KBM-7 (cell line): ENCODE data around the gene DEFB129.
A peak's percentile ranks its signal among the peaks of the same experiment; 100 is the strongest.
"Not testable (repeated sequence)": the region's sequence is repeated elsewhere in the genome, so short reads cannot be mapped to it uniquely, and the experiment has no call there.

Experiments used
- DNase-seq: peaks from one replicate; pipeline ENCODE4 v3.0.0-alpha.2; 2015
- in situ Hi-C: fragments of 300-500 bp; cut with MboI; formaldehyde crosslinking; loops from 2 replicates; pipeline ENCODE4 v1.14.3; 2020; ENCODE audit warnings: low sequenced_read_pairs, low pct_unique_long_range_greater_than_20kb, mixed read lengths

DEFB129 gene

DNA sequence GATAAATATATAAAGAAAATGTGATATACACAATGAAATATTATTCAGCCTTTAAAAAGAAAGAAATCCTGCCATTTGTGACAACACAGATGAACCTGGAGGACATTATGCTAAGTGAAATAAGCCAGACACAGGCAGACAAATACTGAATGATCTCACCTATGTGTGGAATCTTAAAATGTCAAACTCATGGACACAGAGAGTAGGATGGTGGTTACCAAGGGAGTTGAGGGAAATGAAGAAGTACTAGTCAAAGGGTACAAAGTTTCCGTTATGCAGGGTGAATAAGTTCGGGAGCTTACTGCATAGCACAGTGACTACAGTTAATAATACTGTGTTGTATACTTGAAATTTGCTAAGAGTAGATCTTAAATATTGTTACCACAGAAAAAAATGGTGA, 15.8 kb downstream of the DEFB129 start:
- in situ Hi-C loops = no loop called here
- no peak for DNase-seq

DNA sequence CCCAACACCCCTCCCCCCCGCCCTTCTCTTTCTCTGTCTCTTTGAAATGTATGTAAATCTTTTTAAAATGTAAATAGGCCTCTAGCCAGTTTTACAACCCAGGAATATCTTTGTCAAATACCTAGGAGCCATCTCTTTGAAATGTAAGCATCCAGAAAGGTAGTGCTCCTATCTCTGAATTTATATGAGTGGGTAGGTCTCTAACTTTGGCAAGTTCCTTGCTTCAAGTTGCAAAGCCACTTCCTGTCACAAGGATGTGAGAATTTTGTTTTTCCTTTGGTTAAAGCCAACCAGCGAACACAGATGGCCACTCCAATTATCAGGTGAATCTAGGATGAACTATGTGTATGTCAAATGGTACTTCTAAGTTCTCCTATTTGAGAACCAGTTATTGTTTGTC, 24.3 kb downstream of the DEFB129 start:
- in situ Hi-C loops = no loop called here
- DNase-seq = peak; percentile 37

DNA sequence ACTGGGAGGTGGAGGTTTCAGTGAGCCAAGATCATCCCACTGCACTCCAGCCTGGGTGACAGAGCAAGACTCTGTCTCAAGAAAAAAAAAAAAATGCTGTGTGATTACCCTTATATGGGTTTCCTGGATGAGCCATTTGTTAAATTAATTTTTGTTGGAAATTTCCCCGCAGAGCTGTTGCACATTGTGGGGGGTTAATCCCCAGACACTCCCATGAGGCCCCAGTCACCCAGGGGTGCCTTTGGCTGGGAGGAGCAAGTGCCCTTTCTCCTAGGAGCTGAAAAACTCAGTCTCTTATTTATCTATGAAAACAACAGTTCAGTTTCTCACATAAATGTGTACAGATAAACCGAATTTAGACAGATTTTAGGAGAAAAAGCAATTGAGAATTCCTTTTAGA, 25.7 kb downstream of the DEFB129 start:
- in situ Hi-C loops = no loop called here
- no peak for DNase-seq

DNA sequence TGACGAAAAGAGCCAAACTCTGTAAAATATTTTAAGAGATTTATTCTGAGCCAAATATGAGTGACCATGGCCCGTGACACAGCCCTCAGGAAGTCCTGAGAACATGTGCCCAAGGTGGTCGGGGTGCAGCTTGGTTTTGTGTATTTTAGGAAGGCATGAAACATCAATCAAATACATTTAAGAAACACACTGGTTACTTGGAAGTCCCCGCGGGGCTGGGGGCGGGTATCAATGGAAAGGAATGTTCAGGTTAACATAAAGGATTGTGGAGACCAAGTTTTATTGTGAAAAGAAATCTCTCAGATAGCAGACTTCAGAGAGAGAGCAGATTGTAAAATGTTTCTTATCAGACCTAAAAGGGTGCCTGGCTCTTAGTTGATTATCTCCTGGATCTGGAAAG, 26.4 kb downstream of the DEFB129 start:
- DNase-seq, in situ Hi-C loops: not testable (repeated sequence)

DNA sequence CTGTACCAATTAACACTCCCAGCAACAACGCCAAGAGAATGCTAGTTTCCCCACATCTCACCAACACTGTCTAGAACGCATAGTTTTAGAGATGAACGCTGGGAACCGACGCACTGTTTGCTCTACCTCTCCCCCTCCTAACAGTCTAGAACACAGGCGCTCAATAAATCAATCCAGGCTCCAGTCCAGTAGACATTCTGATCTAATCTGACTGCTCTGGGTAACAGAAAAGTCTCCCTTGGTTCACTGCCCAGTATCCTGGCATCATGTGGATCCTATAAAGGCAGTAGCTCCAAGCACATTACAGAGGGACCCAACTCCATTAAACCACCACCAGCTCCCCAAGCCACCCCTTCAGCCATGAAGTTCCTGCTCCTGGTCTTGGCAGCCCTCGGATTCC, 30.4 kb downstream of the DEFB129 start, which contains the start of gene DEFB132:
DEFB132 (plus strand) TSS at position 306 of the 400 bp plus-strand sequence; CDS start at position 361, 55 bp downstream.
- no peak for DNase-seq
- in situ Hi-C loops = no loop called here

DNA sequence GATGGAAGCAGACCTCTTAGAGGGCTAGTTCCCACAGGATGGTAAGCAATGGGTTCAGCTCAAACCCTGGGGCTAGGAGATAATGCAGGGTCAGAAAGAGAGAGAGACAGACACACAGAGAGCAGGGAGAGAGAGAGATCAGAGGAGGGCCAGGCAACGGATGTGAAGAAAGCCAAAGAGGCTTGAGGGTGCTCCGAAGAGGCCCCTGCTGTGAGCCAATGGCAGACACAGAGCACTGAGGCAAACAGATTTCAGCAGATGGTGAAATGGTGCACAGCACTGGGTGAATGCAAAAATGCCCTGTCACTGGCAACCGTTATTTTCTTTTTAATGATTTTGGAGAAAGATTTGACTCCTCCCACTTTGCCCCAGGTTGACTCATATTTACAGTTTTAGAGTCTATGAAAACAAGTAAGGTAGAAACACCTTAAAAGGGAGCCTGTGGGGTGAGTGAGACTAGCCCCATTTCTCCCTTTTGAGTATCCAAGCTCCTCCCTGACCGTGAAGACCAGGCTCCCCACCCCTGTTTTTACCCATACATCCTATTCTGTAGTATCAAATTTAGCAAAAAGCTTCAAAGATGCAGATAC, 31.3 kb downstream of the DEFB129 start:
- DNase-seq = no peak
- in situ Hi-C loops = no loop called here

DNA sequence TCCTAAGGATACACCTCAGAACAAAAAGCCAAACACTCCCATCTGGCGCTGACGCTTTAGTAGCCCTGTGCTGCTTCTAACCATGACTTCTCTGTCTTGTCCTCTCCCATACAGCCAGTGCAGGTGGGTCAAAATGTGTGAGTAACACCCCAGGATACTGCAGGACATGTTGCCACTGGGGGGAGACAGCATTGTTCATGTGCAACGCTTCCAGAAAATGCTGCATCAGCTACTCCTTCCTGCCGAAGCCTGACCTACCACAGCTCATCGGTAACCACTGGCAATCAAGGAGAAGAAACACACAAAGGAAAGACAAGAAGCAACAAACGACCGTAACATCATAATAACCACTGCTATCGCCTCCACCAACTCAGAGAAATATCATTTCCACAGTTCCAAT, 31.9 kb downstream of the DEFB129 start:
- DNase-seq = peak; percentile 47
- in situ Hi-C loops = no loop called here

DNA sequence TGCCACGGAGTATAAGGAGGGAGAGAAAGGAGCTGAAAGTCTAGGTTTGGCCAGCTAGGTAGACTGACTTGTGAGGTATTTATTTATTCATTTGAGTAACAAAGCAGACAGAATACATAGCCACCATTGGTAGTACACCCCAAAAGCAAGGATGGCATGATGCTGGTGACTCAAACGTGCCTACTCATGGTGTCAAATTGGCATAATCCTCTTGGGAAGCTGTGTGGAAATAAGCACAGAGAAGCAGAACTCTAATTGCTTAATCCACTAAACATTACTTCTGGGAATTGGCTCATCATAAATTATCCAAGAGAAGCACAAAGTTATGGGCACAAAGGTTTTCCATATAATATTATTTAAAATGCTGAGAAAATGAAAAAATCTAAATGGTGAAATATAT, 32.9 kb downstream of the DEFB129 start:
- in situ Hi-C loops = no loop called here
- DNase-seq = no peak

DNA sequence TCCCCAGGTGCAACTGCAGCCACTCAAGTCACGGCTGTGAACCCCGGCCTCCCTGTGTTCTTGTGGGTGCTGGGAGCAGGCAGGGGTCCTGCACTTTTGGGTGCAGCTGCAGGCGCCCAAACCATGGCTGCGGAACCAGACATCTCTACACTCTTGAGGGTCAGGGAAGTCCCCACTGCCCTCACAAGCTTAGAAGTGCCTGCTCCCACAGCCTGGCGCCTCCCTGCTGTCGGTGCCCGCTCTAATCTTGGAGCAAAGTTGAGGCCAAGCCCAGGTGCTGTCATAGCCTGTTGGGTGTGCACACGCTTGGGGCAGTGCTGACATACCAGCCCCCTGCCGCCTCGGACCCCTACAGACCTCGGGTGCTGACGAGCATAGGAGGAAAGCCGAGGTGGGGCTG, 36.6 kb downstream of the DEFB129 start:
- no peak for DNase-seq
- in situ Hi-C loops = no loop called here

DNA sequence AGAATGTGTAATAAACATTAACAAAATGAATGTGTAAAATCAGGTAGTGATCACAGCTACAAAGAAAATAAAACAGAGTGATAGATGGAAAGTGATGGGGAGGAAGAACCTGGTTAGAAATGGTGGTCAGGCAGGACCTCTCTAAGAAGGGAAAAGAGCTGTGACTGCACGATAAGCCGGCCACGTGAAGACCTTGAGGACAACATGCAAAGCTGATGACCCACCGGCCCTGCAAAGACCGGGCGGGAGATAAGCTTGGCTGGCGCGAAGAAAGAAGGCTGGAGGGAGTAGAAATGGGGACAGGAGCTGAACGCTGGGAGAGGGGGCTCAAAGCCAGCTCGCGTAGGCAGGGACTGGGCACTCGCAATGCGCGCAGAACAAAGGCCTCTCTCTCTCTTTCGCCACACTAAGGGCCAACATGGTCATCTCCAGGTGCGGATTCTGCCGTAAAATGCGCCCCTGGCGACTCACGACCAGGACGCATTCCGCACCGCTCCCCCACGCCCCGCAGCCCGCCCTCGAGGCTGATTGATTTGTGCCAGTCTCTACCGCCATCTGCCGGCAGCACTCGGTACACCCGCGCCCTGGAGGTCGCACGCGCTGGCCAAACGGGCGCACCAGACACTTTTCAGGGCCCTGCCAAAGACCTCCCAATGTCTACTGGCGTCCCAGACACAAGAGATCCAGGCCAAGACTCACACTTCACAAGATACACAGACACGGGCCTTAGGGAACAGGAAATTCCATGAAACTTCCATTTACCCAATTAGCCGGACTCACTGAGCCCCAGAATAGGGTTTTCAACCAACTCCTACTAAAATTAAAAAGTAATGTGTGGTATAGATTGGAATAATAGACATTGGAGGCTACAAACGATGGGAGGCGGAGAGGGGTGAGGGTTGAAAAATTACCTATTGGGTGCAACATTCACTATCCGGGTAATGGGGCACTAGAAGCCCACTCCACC, 39.8 kb downstream of the DEFB129 start:
- in situ Hi-C loops = no loop called here
- DNase-seq = peak; percentile 93

DNA sequence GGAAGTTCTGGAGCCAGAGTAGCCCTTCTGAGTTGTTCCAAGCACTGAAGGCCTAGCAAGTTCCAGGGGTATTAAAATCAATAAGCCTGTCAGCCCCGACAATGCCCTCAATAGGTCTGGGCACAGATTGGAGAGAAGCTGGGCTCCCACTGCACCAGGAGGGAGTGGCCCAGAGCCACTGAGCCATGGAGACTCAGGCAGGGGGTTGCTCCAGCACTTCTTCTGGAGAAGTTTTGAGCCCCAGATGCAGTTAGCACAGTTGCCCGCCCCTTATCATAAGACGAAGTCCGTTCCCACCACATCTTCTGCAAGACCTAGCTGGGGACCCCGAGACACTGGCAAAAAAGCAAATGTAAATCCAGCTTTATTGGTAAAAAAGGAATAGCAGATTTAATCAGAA, 43.5 kb downstream of the DEFB129 start:
- in situ Hi-C loops = no loop called here

DNA sequence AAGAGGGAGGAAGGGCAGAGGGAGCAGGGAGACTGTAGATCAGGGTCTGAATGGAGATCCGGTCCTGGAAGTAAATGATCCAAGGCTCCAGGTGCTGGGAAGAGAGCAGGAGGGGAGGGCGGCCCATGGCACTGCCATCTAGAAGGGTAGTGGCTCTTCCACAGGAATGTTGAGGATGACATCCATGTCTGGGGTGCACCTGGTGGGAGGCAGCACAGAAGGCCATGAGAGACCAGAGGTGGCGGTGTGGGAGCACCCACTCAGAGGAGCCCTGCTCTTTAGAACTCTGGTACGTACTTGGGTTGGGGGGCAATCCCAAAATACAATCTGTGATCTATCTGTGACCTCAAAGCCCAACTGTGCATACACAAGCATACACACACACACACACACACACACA, 44.0 kb downstream of the DEFB129 start:
- in situ Hi-C loops = no loop called here
- DNase-seq = no peak

More for the DNA sequence above, 43.5 kb downstream of the DEFB129 start:
- no peak for DNase-seq

DNA sequence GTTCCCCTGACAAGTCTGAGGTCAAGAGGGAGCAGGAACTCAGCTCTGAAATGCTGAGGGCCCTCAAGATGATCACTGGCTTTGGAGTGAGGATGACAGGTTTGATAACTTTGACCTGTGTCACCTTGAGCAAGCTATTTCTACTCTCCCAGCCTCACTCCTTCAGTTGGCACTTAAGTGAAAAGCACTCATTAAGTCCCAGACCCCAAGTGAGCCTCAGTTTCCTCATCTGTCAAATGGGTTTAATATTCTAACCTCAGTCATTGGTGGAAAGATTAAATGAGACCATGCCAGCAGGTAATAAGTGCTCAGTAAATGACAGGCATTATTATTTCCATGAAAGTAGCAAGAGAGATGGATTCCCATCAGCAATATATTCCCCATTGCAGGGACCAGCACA, 44.5 kb downstream of the DEFB129 start:
- DNase-seq = no peak
- in situ Hi-C loops = no loop called here

DNA sequence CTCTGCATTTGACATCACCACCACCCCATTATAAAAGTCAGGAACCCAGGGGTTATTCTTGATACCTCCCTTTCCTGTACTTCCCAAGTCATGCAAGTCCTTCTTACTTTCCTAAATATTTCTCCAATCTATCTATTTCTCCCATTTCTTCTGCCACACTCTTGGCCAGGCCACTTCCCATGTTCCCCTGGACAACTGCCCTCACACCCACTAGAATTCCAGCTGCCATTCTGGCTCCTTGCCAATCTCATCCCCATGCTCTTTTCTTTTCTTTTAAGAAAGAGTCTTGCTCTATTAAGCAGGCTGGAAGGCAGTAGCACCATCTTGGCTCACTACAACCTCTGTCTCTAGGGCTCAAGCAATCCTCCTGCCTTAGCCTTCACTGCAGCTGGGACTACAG, 45.7 kb downstream of the DEFB129 start:
- no peak for DNase-seq
- in situ Hi-C loops = no loop called here

DNA sequence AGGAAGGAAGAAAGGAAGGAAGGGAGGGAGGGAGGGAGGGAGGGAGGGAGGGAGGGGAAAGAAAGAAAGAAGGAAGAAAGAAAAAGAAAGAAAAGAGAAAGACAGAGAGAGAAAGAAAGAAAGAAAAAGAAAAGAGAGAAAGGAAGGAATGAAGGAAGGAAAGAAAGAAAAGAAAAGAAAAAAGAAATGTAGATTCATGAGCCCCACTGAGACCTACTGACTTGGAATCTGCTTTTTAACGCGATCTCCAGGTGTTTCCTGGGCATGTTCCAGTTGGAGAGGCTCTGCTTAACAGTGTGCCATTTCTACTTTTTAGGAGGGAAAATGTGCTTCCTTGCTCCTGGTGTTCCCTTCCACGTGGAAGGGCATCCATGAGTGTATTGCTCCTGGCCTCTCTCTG, 46.8 kb downstream of the DEFB129 start:
- no peak for DNase-seq
- in situ Hi-C loops = no loop called here

DNA sequence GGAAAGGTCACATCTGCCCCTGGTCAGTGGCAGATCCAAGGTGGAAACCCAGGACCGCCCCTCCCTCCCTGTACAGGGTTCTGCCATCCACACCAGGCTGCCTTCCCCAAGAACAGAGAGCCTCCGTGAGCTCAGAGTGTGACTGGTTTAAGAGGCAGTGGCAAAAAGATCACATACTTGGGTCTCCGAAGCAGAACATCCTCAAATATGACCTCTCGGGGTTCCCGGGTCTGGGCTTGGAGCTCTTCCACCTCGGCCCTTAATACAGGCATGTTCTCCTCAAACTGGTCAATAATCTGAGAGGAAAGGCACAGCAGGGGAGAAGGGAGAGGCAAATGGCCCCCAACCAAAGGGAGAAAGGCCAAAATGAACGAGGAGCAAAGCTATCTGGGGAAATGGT, 48.7 kb downstream of the DEFB129 start:
- in situ Hi-C loops = no loop called here
- DNase-seq = no peak

DNA sequence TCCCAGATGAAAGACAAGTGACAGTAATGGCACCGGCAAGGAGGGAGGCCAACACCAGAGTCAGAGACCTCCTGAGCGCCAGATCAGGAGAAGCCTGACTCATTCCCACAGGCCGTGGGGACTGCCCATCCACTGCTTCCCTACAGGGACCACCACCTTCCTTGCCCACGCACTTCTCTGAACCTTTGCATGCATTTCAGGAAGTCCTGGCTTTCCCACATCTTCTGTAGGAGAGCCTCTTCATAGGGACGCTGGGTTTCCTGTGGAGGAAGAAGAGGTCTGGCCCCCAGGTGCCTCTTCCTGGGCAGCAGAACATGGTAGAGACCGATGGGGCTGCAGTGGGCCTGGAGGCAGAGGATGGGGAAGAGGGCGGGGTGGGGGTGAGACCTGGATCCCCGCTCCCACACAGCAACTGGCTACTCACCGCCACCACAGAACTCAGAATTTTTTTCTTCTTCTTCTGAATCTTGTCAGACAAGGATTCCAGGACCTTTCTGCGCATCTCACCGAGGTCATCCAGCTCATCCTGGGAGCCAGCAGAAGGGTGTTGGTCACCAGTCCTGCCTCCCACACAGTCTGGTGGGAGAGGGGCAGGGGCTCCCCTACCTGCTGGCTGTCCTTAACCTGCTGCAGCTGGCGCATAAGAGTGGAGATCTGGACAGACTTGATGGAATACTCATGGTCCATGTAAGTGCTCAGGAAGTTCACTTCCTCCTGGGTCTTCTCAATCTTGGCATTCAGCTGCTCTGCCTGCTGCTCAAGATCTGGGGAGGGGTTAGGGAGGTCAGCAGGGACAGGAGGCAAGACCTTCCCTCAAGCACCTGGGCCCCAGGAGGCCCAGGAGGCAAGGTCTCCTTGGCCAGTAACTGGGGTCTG, 49.8 kb downstream of the DEFB129 start:
- DNase-seq = no peak
- in situ Hi-C loops = no loop called here

DNA sequence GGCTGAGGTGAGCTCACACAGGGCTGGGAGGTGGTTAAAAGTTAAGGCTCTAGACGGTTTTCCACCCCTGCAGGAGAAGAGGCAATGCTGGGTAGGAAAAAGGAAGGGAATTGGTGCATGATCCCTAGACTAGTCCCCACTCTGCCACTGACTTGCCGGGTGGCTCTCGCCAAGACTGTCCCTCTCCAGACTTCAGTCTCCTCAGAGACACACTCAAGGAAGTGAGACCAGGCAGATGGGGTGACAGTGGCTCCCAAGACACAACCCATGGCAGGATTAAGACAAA, 50.4 kb downstream of the DEFB129 start:
- in situ Hi-C loops = no loop called here
- no peak for DNase-seq

DNA sequence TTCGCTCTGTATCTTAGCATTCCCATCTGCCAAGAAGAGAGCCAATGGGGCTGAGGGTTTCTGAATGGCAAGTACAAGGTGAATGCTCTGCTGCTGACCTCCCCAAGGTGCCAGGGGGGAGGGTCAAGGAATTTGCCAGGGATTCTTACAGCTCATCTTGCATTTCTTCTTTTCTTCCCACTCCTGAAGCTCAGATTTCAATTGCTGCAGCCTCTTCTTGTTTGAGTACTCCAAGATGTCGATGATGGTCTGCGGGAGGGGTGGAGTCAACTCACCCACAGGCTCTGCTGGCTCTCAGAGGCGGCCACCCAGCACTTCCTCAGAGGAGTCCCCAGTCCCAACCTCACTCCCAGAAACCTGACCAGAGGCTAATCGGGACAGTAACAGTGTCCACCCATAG, 51.1 kb downstream of the DEFB129 start:
- in situ Hi-C loops = no loop called here
- no peak for DNase-seq
